ENCODE results near the gene DAZ1.
"Not testable (repeated sequence)": the region's sequence is repeated elsewhere in the genome, so short reads cannot be mapped to it uniquely, and the experiment has no call there.

Gene DAZ1, protein sequence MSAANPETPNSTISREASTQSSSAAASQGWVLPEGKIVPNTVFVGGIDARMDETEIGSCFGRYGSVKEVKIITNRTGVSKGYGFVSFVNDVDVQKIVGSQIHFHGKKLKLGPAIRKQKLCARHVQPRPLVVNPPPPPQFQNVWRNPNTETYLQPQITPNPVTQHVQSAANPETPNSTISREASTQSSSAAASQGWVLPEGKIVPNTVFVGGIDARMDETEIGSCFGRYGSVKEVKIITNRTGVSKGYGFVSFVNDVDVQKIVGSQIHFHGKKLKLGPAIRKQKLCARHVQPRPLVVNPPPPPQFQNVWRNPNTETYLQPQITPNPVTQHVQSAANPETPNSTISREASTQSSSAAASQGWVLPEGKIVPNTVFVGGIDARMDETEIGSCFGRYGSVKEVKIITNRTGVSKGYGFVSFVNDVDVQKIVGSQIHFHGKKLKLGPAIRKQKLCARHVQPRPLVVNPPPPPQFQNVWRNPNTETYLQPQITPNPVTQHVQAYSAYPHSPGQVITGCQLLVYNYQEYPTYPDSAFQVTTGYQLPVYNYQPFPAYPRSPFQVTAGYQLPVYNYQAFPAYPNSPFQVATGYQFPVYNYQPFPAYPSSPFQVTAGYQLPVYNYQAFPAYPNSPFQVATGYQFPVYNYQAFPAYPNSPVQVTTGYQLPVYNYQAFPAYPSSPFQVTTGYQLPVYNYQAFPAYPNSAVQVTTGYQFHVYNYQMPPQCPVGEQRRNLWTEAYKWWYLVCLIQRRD

DNA sequence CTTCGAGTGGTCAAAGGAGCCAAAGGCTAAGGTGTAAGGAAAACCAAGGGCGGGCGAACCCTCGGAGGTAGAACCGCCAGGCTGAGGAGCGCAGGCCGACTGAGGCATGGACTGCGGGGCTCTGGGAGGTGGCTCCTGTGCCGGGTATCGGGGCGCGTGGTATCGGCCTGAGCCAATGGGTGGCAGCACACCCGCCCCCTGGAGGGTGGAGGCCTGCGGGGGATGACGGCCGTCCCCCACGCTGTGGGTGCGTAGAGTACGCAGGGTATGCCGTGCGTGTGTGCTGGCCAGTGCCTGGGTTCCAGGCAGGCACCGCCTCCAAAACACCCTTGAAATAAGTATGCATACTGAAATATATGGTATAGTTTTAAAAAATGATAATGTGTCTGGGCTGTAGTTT, at the start of gene DAZ1:
TSS of gene DAZ1 (minus strand) at position 101 of the 400 bp plus-strand sequence. CDS start 208 bp downstream, outside the sequence.
- H3K36me3 ChIP-seq (ENCODE audit: control insufficient read depth, insufficient read depth, low read length); H3K9ac ChIP-seq (ENCODE audit: low read depth, low read length); H3K9me3 ChIP-seq (ENCODE audit: control insufficient read depth, insufficient read depth, low read length); H3K27me3 ChIP-seq (ENCODE audit: control insufficient read depth, insufficient read depth, low read length); H3K4me1 ChIP-seq (ENCODE audit: control insufficient read depth, insufficient read depth, low read length); H3K4me3 ChIP-seq (ENCODE audit: low read depth, low read length): not testable (repeated sequence)

DNA sequence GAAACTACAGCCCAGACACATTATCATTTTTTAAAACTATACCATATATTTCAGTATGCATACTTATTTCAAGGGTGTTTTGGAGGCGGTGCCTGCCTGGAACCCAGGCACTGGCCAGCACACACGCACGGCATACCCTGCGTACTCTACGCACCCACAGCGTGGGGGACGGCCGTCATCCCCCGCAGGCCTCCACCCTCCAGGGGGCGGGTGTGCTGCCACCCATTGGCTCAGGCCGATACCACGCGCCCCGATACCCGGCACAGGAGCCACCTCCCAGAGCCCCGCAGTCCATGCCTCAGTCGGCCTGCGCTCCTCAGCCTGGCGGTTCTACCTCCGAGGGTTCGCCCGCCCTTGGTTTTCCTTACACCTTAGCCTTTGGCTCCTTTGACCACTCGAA, 20.4 kb upstream of the DAZ1 start, which contains the start of gene DAZ2:
TSS of gene DAZ2 (plus strand) at position 301 of the 400 bp plus-strand sequence. CDS start 208 bp downstream, outside the sequence.
- not testable (repeated sequence) for H3K36me3 ChIP-seq (ENCODE audit: control insufficient read depth, insufficient read depth, low read length); H3K27me3 ChIP-seq (ENCODE audit: control insufficient read depth, insufficient read depth, low read length); H3K4me3 ChIP-seq (ENCODE audit: low read depth, low read length); H3K9me3 ChIP-seq (ENCODE audit: control insufficient read depth, insufficient read depth, low read length); H3K4me1 ChIP-seq (ENCODE audit: control insufficient read depth, insufficient read depth, low read length); H3K9ac ChIP-seq (ENCODE audit: low read depth, low read length)

DNA sequence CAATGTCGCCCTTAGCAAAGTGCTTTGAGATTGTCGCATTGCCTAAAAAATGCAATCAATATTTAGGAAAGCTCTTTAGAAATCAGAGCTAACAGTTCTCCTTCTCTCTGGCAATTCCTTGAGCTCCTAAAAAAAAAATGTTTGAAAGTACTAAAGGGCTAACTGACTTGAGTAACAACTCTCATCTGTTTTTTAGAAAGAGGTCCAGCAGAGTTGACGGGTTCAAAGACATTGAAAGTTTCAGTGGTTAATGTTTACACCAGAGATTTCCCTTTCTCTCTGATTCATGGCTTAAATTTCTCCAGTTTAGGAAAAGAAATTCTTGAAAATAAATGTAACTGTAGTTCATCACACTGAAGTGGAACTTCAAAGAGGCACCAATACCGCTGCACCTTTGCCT, 11.9 kb upstream of the DAZ1 start:
- H3K4me1 ChIP-seq (ENCODE audit: control insufficient read depth, insufficient read depth, low read length); H3K36me3 ChIP-seq (ENCODE audit: control insufficient read depth, insufficient read depth, low read length); H3K4me3 ChIP-seq (ENCODE audit: low read depth, low read length); H3K27me3 ChIP-seq (ENCODE audit: control insufficient read depth, insufficient read depth, low read length); H3K9ac ChIP-seq (ENCODE audit: low read depth, low read length); H3K9me3 ChIP-seq (ENCODE audit: control insufficient read depth, insufficient read depth, low read length): not testable (repeated sequence)

DNA sequence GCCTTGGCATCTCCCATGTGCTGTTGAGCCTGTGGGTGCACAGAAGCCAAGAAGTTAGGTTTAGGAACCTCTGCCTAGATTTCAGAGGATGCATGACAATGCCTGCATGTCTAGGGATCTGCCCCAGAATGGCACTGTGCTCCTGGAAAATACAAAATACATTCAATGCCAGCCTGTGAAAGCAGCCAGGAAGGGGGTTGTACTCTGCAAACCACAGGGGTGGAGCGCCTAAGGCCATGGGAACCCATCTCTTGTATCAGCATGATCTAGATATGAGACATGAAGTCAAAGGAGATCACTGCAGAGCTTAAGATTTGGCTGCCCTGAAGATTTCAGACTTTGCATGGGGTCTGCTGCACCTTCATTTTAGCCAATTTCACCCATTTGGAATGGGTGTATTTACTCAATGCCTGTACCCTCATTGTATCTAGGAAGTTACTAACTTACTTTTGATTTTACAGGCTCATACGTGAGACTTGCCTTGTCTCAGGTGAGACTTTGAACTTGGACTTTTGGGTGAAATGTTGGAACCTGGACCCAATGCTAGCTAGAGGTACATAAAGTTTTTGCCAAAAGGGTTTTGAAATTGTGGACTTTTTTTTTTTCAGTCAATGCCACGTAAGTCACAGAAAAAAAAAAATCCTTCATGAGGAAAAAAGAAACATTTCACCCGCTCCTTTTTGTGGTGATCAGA, 11.1 kb upstream of the DAZ1 start:
- H3K4me1 ChIP-seq (ENCODE audit: control insufficient read depth, insufficient read depth, low read length); H3K27me3 ChIP-seq (ENCODE audit: control insufficient read depth, insufficient read depth, low read length); H3K36me3 ChIP-seq (ENCODE audit: control insufficient read depth, insufficient read depth, low read length); H3K9ac ChIP-seq (ENCODE audit: low read depth, low read length); H3K4me3 ChIP-seq (ENCODE audit: low read depth, low read length); H3K9me3 ChIP-seq (ENCODE audit: control insufficient read depth, insufficient read depth, low read length): not testable (repeated sequence)

DNA sequence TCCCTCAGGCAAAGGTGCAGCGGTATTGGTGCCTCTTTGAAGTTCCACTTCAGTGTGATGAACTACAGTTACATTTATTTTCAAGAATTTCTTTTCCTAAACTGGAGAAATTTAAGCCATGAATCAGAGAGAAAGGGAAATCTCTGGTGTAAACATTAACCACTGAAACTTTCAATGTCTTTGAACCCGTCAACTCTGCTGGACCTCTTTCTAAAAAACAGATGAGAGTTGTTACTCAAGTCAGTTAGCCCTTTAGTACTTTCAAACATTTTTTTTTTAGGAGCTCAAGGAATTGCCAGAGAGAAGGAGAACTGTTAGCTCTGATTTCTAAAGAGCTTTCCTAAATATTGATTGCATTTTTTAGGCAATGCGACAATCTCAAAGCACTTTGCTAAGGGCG, 8.6 kb upstream of the DAZ1 start:
- H3K9me3 ChIP-seq (ENCODE audit: control insufficient read depth, insufficient read depth, low read length); H3K36me3 ChIP-seq (ENCODE audit: control insufficient read depth, insufficient read depth, low read length); H3K4me1 ChIP-seq (ENCODE audit: control insufficient read depth, insufficient read depth, low read length); H3K27me3 ChIP-seq (ENCODE audit: control insufficient read depth, insufficient read depth, low read length); H3K4me3 ChIP-seq (ENCODE audit: low read depth, low read length); H3K9ac ChIP-seq (ENCODE audit: low read depth, low read length): not testable (repeated sequence)

All from iPS-15b (cell line).